HL-60 (cell line): Measurements from ENCODE around the gene PADI4.

Experiments used
- DNase-seq, 2 experiments: peaks; one replicate each; pipeline ENCODE4 v3.0.0-alpha.2; 2010 to 2020; ENCODE audit warnings: low read depth in 1 of 2, low spot score in 1 of 2
- H3K27ac ChIP-seq: fragments of 250-450 bp; sonication (Bioruptor Pico); replicated peaks from 2 replicates; pipeline ENCODE4 v1.5.1; 2020; ENCODE audit warnings: mild to moderate bottlenecking, moderate library complexity
- H3K27me3 ChIP-seq: fragments of 250-450 bp; sonication (Bioruptor Pico); 2 replicates; pipeline ENCODE4 v1.5.1; 2021; ENCODE audit warnings: mild to moderate bottlenecking, moderate library complexity; ENCODE audit not compliant: insufficient read depth, poor library complexity, severe bottlenecking
- H3K4me3 ChIP-seq: replicated peaks from 2 replicates; pipeline ENCODE4 v1.5.1; 2011; ENCODE audit warnings: mild to moderate bottlenecking, control low read depth, low read length; ENCODE audit not compliant: insufficient read depth
- CTCF ChIP-seq: IDR thresholded peaks from one replicate; pipeline ENCODE4 v1.5.1; 2011; ENCODE audit warnings: low read length, control low read depth, inconsistent platforms; ENCODE audit not compliant: insufficient read depth
- GABPA ChIP-seq: IDR thresholded peaks from 2 replicates; pipeline ENCODE4 v1.6.1; 2012; ENCODE audit warnings: low read depth
- POLR2AphosphoS5 ChIP-seq: IDR thresholded peaks from 2 replicates; pipeline ENCODE4 v1.6.1; 2012; ENCODE audit warnings: low read depth
- REST ChIP-seq: IDR thresholded peaks from 2 replicates; pipeline ENCODE4 v1.6.1; 2012; ENCODE audit warnings: low read depth; ENCODE audit not compliant: insufficient replicate concordance
- SPI1 ChIP-seq: IDR thresholded peaks from 2 replicates; pipeline ENCODE4 v1.6.1; 2012; ENCODE audit warnings: low read depth, mild to moderate bottlenecking, borderline replicate concordance

PADI4 gene

DNA sequence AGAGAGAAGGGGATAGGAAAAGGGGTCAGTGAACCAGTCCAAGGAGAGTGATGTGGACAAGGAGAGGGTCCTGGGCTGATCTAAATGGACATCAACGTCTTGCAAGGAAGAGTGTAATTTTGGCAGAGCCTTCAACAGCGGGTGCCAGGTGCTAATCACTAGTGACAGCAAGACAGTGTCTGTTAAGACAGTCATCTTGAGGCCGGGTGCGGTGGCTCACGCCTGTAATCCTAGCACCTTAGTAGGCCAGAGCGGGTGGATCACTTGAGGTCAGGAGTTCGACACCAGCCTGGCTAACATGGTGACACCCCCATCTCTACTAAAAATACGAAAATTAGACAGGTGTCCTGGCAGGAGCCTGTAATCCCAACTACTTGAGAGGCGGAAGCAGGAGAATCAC is 51.8 kb downstream of the PADI4 start:
- Histone ChIP-seq H3K27me3 (no peaks in the 10 kb centered on the region), H3K4me3 (no peak overlapping the region), H3K27ac (no peak overlapping the region)
- no peak for DNase-seq
- TF ChIP-seq CTCF, result no peak
- TF ChIP-seq SPI1, result no peak
- TF ChIP-seq REST, result no peak
- TF ChIP-seq POLR2AphosphoS5, result no peak
- no peak for TF ChIP-seq GABPA

DNA sequence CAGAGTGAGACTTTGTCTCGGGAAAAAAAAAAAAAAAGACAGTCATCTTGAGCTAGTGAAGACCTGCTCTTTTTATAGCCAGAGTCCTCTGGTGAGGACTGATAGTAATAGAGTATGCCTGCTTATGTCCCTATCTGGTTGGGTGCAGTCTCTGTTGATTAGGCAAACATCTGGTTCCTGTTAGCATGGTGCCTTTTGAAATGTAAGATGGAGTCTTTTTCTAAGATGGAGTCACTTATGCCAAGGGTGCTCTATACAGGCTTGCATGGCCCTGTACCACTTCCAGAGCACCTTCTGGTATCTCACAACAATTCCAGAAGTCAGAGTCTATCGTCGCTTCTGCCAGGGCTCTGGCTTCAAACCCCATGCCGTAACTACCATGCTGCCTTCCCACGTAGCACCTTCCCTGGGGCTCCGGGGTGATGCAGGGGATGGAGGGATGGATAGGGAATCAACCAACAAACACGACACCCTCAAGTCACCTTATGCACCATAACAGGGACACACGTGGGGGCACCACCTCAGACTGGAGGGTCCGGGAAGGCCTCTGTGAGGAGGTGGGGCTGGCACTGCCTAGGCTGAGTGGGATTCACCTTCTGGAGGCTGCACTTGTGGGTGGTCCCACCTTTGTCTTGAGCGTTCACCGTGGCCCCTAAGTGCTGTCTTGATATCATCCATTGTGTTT is 52.4 kb downstream of the PADI4 start:
- TF ChIP-seq GABPA (no peak), REST (no peak), POLR2AphosphoS5 (no peak), CTCF (no peak), SPI1 (no peak)
- no peaks in the 10 kb centered on the region for H3K27me3 ChIP-seq
- H3K27ac ChIP-seq, result no peak overlapping the region
- no peak for DNase-seq
- no peak overlapping the region for H3K4me3 ChIP-seq

DNA sequence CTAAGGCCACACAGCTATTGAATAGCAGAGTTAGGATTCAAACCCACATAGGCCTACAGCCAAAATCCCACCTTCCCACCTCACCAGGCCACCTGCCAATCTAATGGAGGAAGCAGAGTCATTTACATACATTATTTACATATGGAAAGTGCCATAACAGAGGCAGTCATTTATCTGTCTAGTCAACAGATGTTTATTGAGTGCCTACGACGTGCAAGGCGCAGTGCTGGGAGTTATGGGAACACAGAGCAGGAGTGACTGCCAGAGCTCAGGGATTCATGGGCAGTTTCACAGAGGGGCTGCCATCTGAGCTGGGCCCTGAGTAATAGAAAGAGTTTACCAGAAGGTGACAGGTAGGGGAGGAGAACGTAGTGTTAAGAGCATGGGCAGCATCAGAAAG is 53.7 kb downstream of the PADI4 start:
- no peaks in the 10 kb centered on the region for H3K27me3 ChIP-seq

More for the DNA sequence above, 53.7 kb downstream of the PADI4 start:
- Histone ChIP-seq H3K4me3 (no peak overlapping the region), H3K27ac (no peak overlapping the region)
- TF ChIP-seq CTCF (no peak), SPI1 (no peak), GABPA (no peak), REST (no peak), POLR2AphosphoS5 (no peak)
- DNase-seq, result no peak
